Measurements from ENCODE around the gene CEACAM19.
A peak's percentile ranks its signal among the peaks of the same experiment; 100 is the strongest.
"Not testable (repeated sequence)": the region's sequence is repeated elsewhere in the genome, so short reads cannot be mapped to it uniquely, and the experiment has no call there.

The CEACAM19 gene

DNA sequence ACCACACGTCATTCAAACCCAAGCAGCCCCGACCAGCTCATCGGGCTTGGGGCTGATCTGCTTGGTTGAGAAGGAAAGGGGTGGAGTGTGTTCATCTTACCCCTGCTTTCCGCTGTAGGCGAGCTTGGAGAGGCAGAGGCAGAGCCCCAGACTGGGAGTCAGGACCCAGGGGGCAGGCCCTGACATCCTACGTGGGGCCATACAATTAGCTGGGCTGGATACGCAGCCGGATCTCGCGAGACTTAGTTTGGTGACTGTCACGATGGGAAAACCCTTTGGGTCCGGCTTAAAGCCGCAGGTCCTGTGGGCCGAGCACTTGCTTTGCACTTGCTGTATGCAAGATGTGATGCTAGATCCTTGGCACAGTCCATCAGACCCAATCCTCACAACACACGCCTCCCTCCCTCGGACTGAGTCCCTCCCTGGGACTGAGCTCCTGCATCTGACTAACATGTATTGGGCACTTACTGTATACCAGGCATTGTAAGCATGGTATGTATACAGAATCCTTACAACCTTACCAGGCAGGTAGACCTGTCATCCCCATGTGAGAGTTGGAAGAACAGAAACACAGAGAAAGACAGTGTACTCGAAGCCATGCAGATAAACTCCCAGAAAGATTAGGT lies 31.4 kb downstream of the CEACAM19 start:
- no peak for DNase-seq

DNA sequence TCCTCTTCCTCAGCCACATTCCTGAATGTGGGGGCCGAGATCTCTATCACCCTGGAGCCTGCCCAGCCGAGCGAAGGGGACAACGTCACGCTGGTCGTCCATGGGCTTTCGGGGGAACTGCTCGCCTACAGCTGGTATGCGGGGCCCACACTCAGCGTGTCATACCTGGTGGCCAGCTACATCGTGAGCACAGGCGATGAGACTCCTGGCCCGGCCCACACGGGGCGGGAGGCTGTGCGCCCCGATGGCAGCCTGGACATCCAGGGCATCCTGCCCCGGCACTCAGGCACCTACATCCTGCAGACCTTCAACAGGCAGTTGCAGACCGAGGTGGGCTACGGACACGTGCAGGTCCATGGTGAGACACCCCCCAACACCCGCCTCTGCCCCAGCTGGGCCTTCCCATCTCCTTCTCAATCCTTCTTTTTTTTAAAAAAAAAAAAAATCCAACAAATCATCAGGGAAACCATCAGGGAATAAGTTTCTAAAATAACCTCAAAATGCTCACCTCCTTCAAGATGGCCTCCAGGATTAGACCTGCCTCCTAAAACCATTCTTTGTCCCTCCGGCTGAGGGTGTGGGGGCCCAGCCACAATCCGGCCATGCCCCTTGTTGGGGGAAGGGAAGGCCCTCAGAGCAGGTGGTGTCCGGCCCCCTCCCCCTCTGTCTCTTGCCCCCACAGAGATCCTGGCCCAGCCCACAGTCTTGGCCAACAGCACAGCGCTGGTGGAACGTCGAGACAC lies 32.2 kb downstream of the CEACAM19 start:
- no peak for DNase-seq

DNA sequence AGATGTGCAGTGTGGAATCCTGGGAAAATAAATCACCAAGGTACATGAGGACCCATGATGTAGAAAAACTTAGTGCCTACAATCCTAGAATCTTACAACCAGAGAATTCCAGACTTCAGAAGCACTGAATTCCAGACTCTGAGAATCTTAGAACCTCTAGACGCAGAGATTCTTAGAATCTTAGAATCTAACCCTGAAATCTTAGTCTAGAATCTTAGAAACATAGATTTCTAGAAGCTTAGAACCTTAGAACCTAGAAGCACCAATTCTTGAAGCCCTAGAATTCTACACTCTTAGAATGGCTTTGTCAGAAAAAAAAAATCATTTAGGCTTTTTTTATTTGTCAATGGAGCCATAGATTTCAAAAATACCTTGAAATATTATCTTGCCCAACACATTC lies 33.7 kb downstream of the CEACAM19 start:
- DNase-seq: no peak

DNA sequence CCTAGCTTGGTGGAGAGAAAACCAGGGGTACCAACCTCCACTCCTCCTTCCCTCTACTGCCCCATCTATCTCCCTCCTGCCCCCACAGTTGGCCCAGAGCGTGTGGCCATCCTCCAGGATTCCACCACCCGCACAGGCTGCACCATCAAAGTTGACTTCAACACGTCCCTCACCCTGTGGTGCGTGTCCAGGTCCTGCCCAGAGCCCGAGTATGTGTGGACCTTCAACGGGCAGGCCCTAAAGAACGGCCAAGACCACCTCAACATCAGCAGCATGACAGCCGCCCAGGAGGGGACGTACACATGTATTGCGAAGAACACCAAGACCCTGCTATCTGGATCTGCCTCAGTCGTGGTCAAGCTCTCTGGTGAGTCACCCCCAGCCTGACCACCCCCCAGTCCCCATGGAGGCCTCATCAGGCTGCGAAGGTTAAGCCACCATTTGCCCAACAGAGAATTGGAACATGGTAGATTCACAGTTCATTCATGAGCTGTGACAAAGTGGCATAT lies 34.3 kb downstream of the CEACAM19 start:
- DNase-seq: no peak

DNA sequence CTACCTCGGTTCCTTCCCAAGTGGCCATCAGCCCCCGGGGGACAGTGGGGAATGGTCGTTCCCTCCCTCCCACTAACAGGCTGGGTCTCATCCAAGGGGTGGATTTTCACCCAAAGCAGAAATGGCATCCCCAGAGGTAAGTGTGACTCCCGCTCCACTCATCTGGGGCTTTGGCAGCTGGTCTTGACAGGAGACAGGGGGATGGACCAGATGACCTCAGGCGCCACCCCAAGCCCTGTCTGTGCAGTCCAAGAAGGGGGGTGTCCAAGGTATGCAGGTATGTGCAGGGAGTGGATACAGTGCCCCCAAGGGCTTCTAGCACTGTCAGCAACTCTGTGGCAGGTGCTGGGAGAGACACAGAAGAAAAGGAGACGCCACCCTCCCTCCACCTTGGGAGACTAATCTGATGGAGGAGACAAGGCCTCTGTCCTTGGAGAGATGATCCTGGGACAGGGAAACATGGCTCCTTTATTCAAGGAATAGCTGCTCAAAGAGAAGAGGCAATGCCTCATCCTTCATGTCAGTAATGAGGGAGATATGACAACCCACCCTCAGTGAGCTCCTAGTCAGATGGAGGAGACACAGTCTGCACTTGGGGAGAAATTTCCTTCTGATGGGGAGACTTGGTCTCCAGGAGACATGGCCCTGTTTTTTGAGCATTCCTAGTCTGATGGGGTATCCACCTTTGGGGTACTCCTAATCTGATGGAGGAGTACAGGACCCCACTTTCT lies 35.4 kb downstream of the CEACAM19 start:
- DNase-seq: no peak

DNA sequence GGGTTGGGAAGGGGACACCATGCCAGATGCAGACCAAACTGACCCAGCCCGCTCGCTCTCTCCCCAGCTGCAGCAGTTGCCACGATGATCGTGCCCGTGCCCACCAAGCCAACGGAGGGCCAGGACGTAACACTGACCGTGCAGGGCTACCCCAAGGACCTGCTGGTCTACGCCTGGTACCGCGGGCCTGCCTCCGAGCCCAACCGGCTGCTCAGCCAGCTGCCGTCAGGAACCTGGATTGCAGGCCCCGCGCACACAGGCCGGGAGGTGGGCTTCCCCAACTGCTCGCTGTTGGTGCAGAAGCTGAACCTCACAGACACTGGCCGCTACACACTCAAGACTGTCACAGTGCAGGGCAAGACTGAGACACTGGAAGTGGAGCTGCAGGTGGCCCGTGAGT lies 36.5 kb downstream of the CEACAM19 start:
- no peak for DNase-seq

DNA sequence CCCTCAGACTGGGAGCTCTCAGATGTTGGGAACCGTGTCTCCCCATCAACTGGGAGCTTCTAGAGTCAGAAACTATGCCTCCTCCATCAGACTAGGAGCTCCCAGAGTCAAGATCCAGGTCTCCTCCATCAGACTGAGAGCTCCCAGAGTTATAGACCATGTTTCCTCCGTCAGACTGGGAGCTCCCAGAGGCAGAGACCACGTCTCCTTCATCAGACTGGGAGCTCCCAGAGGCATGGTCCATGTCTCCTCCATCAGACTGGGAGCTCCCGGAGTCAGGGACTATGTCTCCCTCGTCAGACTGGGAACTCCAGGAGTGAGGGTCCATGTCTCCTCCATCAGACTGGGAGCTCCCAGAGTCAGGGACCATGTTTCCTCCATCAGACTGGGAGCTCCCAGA lies 37.7 kb downstream of the CEACAM19 start:
- DNase-seq: no peak

DNA sequence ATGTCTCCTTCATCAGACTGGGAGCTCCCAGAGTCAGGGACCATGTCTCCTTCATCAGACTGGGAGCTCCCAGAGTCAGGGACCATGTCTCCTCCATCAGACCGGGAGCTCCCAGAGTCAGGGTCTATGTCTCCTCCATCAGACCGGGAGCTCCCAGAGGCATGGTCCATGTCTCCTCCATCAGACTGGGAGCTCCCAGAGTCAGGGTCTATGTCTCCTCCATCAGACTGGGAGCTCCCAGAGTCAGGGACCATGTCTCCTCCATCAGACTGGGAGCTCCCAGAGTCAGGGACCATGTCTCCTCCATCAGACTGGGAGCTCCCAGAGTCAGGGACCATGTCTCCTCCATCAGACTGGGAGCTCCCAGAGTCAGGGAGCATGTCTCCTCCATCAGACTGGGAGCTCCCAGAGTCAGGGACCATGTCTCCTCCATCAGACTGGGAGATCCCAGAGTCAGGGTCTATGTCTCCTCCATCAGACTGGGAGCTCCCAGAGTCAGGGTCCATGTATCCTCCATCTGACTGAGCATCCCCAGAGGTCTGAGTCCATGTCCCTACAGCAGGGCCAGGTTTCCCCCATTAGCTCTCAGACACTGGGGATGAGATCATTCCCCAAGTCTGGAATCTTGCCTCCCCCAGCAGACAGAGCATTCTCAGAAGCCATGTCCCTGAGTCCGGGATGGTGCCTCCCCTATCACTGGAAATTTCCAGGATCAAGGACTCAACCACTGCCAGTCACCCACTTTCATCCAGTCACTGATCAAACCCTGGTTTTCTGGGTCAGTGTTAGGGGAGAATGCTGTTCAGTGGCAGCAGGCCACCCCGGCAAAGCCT lies 38.4 kb downstream of the CEACAM19 start:
- not testable (repeated sequence) for DNase-seq

DNA sequence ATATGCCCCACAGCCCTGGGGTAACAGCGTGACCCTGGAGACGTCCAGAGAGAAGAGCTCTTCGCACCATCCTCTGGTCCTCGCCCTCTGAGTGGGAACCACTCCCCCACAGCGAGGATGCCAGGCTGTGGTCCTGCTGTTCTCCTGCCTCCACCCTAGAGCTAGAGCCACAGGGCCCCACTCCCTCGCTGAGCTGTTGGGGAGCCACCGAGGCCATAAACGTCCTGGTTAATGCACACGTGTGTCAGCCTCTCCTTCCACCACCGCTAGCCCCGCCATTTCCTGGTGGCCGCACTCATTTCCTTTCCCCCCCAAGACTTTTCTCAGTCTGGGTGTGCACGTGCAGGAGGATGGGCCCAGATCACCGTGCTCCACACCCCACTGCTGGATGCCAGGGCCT lies 39.2 kb downstream of the CEACAM19 start:
- DNase-seq: no peak

DNA sequence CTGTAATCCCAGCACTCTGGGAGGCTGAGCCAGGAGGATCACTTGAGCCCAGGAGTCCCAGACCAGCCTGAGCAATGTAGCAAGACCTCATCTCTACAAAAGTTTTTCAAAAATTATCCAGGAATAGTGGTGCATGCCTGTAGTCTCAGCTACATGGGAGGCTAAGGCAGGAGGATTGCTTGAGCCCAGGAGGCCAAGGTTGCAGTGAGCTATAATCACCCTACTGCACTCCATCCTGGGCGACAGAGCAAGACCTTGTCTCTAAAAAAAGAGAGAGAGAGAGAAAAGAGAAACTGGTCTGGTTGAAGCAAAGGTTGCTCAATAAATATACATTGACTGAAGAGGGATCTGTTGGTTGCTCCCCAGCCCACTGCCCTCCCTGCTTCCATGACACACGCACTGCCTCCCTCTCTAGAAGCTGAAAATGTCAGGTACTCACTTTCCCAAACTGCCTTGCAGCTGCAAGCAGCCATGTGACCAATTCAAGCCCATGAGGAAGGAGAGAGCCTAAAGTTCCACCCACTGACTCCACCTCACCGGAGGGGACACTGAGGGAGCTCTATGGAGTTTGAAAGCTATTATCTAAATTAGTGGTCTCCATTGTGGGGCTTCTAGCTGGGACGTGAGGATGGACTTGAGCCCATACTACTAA lies 41.7 kb downstream of the CEACAM19 start:
- no peak for DNase-seq

DNA sequence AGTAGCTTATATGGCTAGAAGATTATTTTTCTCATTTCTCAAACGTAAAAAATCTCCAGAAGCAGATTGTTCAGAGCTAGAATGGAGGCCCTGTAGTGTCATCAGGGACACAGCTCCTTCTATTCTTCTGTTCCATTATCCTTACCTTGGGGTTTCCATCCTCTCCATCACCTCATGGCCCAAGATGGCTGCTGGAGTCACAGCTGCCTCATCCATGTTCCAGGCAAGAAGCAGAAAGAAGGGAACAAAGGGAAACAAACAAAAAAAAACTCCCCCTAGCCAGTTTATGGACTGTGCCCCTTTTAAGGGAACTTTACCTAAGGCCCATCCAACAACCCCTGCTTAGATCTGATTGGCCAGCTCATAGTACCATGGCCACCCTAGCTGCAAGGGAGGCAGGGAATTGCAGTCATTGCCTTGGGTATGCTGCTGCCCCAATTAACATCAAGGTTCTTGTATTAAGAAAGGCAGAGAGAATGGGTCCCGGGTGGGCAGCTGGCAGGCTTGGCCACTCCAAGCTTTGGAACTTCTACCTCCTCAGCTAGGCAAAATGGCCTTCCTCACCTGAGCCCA lies 43.4 kb downstream of the CEACAM19 start:
- DNase-seq: no peak

DNA sequence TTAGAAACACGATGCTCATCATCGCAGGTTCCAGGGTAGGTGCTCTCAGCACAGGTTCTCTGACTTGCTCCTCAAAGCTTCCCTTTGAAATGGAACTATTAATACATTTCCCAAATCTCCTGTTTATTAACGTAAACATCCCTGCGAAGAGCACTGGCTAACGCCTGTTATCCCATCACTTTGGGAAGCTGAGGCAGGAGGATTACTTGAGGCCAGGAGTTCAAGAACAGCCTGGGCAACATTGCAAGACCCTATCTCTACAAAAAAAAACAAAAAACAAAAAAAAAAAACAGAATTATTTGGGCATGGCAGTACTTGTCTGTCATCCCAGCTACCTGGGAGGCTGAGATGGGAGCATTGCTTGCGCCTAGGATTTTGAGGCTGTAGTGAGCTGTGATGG lies 46.3 kb downstream of the CEACAM19 start:
- DNase-seq: no peak

DNA sequence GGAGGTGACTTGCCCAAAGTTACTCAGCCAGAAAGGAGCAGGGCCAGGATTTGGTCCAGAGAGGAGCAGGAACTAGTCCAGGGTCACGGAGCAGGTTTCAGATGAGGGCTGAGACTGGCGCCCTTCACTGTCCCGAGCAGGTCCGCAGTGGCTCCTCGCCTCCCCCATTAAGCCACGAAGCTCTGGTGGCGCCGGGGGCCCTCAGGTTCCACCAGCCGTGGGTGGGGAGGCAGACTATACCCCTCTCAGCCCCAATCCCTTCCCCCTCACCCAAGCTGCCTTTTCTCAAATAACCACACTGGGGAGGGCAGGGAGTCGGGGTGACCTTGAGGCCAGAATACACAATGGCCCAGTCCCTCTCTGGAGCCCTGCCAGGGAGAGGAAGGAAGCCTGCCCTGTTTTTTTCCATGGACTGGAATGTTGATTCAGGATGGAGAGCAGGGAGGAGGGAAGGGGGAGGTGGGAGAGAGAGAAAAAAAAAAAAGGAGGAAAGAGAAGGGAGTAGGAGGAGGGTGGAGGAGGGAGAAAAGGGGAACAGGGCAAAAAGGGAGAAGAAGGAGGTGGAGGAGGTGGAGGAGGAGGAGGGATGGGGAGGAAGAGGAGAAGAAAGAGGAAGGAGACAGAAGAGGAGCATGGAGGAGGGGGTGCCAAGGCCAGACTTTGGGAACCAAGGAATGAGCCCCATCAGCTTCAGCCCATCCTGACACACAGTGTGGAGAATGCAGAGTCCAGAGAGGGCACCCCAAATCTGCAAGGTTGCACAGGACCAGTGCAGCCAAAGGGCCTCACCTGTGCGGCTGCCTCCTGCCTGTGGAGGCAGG lies 47.4 kb downstream of the CEACAM19 start:
- peak; percentile 83 for DNase-seq

DNA sequence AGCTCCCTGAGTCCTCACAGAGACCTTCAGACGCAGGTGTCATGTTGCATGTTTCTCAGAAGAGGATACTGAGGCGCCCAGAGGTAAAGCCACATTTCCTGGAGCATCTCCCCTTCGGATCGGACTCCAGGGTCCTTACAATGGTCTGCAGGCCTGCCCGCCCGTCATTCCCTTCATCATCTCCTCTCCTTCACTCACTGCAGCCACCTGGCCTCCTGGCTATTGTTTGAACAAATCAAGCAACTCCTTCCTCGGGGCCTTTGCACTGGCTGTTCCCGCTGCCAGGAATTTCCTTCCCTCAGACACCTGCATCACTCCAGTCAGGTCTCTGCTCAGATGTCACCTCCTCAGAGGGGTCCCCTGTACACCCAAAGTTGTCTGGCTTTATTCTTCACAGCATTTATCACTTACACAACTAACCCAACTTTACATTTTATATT lies 48.0 kb downstream of the CEACAM19 start:
- no peak for DNase-seq

DNA sequence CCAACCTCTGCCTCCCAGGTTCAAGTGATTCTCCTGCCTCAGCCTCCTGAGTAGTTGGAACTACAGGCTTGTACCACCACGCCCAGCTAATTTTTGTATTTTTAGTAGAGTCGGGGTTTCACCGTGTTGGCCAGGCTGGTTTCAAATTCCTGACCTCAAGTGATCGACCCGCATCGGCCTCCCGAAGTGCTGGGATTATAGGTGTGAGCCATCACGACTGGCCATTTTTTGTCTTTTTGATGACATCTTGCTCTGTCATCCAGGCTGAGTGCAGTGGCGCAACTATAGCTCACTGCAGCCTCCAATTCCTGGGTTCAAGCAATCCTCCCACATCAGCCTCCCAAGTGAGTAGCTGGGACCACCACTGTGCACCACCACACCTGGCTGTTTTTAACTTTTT lies 49.1 kb downstream of the CEACAM19 start:
- DNase-seq: not testable (repeated sequence)

DNA sequence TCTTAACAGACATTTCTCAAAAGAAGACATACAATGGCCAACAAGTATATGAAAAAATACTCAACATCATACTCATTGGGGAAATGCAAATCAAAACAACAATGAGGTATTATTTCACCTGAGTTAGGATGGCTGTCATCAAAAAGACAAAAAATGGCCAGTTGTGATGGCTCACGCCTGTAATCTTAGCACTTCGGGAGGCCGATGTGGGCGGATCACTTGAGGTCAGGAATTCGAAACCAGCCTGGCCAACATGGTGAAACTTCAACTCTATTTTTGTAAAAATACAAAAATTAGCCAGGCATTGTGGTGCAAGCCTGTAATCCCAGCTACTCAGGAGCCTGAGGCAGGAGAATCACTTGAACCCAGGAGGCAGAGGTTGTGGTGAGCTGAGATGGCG lies 49.7 kb downstream of the CEACAM19 start:
- DNase-seq: no peak

DNA sequence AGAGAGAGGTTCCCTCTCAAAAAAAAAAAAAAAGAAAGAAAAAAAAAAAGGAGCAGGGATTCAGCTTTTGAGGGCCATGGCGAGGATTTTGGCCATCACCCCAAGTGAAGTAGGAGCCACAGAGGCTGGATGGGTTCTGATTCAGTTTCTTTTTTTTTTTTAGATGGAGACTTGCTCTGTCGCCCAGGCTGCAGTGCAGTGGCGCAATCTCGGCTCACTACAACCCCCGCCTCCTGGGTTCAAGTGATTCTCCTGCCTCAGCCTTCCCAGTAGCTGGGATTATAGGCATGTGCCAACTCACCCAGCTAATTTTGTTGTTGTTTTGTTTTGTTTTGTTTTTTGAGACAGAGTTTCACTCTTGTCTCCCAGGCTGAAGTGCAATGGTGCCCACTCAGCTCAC lies 50.1 kb downstream of the CEACAM19 start:
- DNase-seq: not testable (repeated sequence)

DNA sequence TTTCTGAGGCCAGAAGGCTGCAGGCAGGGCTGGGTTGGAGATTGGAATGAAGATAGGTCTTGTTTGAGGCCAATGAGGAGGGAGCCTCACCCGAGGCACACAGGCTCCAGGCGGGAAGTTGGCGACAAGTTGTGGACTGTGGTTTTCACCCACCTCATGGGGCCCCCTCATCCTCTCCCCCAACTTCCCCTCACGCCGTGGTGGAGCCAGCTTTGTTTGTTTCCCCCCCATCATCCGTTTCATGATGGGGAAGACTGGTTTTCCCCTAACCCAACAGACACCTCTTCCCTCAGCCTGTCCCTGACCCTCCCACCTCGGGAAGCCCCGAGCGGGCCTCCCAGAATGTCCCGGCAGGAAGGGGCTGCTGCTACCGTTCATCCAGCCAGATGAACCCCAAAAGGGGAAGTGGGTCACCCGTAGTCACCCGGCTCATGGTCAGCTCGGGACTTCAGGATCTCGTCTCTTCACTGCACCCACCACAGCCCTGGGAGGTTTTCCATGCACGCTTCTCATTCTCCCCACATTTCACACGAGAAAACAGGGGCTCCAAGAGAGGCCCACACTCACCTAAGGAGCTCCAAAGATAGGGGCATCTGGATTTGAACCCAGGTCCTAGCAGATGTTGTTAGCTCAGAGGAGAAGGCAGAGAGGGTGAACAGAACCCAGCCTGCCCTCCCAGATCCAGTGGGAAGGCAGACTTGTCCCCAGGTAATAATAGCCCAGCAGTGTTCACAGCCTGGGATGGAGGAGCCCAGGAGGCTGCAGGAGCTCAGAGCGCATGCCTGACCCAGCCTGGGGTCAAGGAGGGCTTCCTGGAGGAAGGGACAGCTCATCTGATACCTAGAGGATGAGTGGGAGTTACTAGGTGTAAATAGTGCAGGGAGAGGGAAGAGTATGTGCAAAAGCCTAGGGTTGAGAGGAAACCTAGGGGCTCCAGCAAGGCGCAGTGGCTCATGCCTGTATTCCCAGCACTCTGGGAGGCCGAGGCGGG lies 51.1 kb downstream of the CEACAM19 start:
- DNase-seq: no peak

DNA sequence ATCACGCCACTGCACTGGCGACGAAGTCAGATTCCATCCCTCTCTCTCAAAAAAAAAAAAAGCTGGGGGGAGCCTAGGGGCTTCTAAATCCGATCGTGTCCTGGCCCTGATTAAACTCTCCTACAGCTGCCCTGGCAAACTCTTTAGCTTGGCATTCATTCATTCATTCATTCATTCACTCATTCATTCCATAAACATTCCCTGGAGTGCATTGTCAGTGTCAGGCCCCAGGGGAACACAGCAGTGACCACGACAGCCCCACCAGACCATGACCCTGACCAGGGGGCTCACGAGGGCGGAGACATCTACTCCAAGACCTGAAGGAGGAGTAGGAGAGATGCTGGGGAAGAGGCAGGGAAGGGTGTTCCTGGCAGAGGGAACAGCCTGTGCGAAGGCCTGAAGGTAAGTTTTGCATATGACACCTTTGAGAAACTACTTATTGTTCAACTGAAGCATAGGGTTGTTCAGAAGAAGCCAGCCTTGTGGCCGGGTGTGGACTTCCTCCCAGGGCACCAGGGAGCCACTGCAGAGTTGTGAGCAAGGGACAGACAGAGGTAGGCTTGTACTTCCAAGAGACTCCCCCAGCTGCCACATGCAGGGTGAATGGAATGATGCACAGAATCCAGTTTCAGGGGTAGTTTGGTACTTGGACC lies 52.1 kb downstream of the CEACAM19 start:
- DNase-seq: no peak

All from fibroblast of skin of scalp (primary cell).